T47D (cell line): ENCODE data around the gene SPATA33.
A peak's percentile ranks its signal among the peaks of the same experiment; 100 is the strongest.
"Not testable (repeated sequence)": the region's sequence is repeated elsewhere in the genome, so short reads cannot be mapped to it uniquely, and the experiment has no call there.

Experiments
- DNase-seq, 2 experiments: peaks; one replicate each; pipeline versions ENCODE4 v3.0.0 to v3.0.0-alpha.2; 2011 to 2012; ENCODE audit warnings: low read depth in 1 of 2, low spot score in 1 of 2
- JUND ChIP-seq: IDR thresholded peaks from 2 replicates; pipeline ENCODE4 v1.6.1; 2012; ENCODE audit warnings: low read depth
- in situ Hi-C: cut with HindIII; loops from 2 replicates; pipeline ENCODE4 v1.10.0; 2016; ENCODE audit warnings: low sequenced_read_pairs, low pct_unique_long_range_greater_than_20kb

Gene SPATA33

DNA sequence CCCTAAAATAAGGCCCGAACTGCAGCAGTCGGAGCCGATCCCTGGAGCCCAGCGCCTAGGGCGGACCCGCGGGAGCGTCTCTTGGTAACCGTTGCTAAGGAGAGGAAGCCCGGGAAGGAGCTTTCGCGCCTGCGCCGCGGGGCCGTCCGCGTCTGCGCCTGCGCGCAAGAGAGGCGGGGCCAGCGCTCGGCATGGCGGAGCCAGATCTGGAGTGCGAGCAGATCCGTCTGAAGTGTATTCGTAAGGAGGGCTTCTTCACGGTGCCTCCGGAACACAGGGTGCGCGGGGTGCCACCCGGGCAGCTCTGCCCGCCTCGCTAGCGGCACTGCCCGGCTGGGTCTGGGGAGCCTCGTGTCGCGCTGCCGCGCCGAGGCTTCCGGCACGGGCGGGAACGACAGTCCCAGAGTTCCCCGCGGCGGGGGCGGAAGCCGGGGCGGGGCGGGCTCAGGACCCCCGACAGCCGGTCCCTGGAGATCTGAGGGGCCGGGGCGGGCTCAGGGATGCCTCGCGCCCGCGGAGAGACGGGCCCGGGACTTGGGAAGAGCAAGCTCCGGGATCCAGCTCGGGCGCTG is 29.0 kb downstream of the SPATA33 start, which contains the start of gene CDK10:
CDK10 (plus strand) TSS at position 170 of the 572 bp plus-strand sequence; CDS start at position 192, 22 bp downstream.
- no peak for TF ChIP-seq JUND
- in situ Hi-C loops = no loop called here
- DNase-seq = peak; percentile 93 to 96

DNA sequence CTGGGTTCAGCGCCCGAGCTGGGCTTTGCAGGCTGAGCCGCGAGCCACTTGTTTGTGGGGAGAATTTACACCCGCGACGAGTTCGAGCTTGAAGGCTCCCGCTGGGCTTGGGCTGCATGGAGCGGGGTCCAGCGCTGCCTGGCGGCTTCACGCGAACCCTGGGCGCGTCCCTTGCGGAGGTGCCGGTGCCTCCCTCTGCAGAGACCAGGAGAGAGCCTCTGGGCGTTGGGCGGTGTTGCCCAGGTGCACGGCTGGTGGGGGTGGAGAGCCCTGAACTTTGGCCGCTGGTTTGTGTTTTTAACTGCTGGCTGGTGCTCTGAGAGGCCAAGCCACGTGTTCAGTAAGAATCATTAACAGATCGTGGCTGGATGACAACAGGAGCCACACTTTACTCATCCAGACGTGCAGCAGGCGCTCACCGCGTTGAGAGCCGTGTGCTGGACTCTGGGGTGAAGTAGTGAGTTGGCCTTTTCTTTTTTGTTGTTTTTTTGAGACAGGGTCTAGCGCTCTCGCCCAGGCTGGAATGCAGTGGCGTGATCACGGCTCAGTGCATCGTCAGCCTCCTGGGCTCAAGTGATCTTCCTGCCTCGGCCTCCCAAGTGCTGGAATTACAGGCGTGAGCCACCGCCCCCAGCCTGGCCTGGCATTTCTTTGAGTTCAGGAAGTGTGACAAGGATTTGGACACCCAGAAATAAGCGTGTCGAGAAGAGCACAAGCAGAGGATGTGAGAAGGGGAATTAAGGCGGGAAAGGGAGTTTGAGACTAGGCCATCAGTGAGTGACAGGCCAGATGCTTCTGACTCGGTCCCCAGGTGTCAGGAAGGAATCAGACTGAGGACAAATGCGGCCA is 29.7 kb downstream of the SPATA33 start:
- peak in 1 of 2 experiments; percentile 73 for DNase-seq
- in situ Hi-C loops = no loop called here
- no peak for TF ChIP-seq JUND

DNA sequence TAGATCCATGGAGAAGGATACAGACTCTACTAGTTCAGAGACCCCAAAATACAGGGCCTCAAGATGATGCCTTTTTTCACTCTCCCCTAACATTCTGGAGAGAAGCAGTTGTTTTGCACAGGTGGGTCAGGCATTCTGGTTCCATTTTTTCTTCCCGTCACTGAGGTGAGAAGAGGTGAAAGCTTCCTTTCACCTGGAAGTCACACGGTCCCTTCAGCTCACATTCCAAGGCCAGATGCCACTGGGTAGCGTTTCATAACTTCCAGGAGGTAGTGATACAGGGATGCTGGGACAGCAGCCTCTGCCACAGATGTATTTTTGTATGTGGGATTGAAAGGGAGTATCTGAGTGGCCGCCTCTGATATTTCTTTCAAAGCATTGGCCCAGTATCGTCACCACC is 30.8 kb downstream of the SPATA33 start:
- DNase-seq = no peak

DNA sequence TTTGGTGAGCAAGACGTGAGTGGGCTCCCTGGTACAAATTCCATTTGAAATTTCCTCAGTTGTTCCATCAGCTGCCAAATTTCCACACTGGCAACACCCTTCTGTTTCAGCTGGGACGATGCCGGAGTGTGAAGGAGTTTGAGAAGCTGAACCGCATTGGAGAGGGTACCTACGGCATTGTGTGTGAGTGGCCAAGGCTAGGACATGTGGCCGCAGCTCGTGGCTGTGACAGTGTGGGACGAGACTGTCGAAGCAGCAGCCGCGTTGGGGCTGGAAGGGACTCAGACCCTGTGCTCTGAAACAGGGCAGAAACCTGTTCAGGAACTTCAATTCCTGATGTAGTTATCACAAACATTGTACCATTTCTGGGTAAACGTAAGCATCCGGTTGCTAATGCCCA is 31.5 kb downstream of the SPATA33 start:
- no peak for TF ChIP-seq JUND
- in situ Hi-C loops = no loop called here
- DNase-seq = no peak

More for the DNA sequence above, 30.8 kb downstream of the SPATA33 start:
- TF ChIP-seq JUND = no peak
- in situ Hi-C loops = no loop called here

DNA sequence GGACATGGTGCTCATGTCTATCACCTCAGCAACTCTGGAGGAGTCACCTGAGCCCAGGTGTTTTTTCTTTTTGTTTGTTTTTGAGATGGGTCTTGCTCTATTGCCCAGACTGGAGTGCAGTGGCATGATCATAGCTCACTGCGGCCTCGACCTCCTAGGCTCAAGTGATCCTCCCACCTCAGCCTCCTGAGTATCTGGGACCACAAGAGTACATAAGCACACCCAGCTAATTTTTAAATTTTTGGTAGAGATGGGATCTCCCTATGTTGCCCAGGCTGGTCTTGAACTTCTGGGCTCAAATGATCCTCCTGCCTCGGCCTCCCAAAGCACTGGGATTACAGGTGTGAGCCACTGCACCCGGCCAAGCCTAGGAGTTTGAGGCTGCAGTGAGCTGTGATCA is 32.0 kb downstream of the SPATA33 start:
- in situ Hi-C loops, DNase-seq: not testable (repeated sequence)

DNA sequence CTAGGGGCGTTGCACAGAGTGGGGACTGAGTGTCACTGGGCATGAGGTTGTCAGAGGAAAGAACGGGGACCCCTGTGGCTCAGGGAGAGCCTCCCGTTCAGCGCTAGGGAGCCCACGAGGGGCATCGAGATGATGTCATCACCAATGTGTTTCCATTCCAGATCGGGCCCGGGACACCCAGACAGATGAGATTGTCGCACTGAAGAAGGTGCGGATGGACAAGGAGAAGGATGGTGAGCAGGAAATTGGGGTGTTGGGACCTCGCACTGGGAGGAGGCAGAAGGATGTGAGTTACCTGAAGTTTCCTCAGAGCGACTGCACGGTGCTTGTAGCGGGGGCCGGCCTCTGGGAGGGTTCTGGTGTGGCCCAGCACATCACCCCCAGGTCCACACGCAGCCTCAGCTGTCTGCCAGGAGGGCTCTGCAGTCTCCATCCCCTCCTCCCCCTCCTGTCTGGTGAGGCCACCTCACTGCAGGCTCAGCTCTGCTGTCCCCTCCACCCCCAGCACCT is 32.8 kb downstream of the SPATA33 start:
- no peak for TF ChIP-seq JUND
- in situ Hi-C loops = no loop called here
- no peak for DNase-seq

DNA sequence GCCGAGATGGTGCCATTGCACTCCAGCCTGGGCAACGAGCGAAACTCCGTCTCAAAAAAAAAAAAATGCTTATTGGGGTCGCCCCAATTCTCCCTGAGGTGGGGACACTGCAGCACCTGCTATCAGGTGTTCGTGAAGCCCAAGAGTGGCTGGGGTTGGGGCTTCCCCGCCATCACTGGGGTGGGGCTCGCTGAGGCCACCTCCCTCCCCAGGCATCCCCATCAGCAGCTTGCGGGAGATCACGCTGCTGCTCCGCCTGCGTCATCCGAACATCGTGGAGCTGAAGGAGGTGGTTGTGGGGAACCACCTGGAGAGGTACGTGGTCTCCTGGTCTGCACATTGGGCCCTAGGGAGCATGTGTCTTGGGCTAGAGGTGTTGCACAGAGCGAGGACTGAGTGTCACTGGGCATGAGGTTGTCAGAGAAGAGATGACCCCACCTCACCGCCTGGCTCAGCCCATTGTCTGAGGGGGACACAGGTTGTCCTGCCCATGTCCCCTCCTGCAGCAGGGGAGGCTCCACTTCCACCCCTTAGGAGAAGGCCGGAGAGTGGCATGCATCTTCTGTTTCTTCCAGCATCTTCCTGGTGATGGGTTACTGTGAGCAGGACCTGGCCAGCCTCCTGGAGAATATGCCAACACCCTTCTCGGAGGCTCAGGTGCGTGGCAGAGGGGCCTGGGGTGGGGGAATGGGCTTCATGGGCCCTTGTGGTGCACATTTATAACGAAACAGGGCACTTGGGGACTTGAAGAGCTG is 33.8 kb downstream of the SPATA33 start:
- no peak for DNase-seq
- in situ Hi-C loops = no loop called here
- TF ChIP-seq JUND = no peak

DNA sequence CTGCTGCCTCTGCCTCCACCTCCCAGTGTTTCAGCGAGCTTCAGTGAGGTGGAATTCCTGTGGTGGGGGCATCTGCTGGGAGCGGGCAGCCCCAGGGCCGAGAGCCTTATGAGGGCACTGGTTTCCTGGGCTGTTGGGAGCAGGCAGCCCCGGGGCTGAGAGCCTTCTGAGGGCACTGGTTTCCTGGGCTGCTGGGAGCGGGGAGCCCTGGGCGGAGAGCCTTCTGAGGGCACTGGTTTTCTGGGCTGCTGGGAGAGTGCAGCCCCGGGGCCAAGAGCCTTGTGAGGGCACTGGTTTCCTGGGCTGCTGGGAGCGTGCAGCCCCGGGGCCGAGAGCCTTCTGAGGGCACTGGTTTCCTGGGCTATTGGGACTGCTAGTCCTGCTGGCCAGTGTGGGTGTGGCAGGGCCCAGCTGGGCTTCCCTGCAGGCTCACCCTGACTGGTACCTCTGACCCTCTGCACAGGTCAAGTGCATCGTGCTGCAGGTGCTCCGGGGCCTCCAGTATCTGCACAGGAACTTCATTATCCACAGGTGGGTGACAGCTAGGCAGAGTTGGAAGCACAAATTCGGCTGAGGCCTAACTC is 34.4 kb downstream of the SPATA33 start:
- DNase-seq = no peak
- TF ChIP-seq JUND = no peak
- in situ Hi-C loops = no loop called here

DNA sequence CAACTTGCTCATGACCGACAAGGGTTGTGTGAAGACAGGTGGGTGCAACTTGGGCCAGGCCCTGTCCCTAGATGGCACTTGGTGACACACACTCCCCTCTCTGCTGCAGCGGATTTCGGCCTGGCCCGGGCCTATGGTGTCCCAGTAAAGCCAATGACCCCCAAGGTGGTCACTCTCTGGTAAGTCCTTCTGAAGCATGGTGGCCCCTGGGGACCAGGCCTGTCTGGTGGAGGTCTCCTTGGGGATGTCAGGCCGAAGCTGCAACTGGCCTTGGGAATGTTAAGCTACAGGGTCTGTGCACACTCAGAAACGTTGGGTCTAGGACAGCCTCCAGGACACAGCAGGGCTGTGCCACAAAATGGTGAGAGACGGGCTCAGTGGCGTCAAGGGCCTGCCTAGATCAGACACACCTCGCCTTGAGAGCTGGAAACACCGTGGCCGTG is 35.7 kb downstream of the SPATA33 start:
- in situ Hi-C loops = no loop called here
- no peak for TF ChIP-seq JUND
- DNase-seq = no peak

DNA sequence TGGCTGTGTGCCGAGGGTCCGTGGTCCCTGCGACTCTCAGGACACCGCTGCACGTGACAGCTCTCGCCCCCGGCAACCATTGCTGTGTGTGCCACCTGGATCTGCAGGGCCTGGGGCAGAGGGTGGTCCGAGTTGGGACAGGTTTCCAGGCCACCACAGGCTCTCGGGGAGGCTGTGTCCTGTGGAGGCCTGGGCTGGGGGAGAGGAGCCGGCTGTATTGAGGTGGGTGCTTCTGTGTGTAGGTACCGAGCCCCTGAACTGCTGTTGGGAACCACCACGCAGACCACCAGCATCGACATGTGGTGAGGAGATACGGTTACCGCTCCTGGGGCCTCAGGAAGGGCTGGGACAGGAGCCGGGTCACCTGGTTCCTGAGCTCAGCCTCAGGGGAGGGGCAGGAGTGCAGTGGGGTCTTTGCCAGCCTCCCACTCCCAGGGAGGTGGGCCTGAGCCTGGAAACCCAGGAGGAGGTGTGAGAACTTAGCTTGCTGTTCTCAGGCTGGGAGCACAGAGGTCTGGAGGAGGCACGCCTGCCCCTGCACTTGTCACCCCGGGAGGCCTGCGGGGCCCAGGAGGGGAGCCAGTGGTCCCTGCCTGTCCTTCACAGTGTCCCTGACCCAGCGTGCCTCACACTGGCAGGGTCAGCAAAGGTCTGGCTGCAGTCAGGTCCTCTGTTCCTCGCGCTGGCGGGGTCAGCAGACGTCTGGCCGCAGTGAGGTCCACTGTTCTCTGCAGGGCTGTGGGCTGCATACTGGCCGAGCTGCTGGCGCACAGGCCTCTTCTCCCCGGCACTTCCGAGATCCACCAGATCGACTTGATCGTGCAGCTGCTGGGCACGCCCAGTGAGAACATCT is 36.5 kb downstream of the SPATA33 start:
- no peak for TF ChIP-seq JUND
- DNase-seq = no peak
- in situ Hi-C loops = no loop called here

DNA sequence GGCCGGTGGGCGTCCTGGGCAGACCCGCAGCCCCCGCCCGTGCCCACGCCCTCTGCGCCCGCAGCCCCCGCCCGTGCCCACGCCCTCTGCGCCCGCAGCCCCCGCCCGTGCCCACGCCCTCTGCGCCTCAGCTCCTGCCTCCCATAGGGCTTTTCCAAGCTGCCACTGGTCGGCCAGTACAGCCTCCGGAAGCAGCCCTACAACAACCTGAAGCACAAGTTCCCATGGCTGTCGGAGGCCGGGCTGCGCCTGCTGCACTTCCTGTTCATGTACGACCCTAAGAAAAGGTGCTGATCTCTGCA is 37.1 kb downstream of the SPATA33 start:
- DNase-seq, in situ Hi-C loops: not testable (repeated sequence)
